Mesenchymal stem cell (in vitro differentiated cells and primary cell): ENCODE measurements around the gene NIM1K.

ENCODE experiments used
- DNase-seq: peaks from one replicate; pipeline ENCODE4 v3.0.0-alpha.2; 2013
- H2AFZ ChIP-seq: one replicate; pipeline ENCODE4 v1.6.1; 2013; ENCODE audit warnings: low read depth, mild to moderate bottlenecking, control low read depth, inconsistent platforms, low read length, moderate library complexity
- H2AK5ac ChIP-seq: 2 replicates; pipeline ENCODE4 v1.6.1; 2013; ENCODE audit warnings: low read length, moderate library complexity, mild to moderate bottlenecking, inconsistent platforms; ENCODE audit not compliant: severe bottlenecking
- H2BK120ac ChIP-seq: one replicate; pipeline ENCODE4 v1.6.1; 2013; ENCODE audit warnings: low read depth, mild to moderate bottlenecking, inconsistent platforms, low read length, moderate library complexity
- H2BK12ac ChIP-seq, 2 experiments: one replicate each; pipeline ENCODE4 v1.6.1; 2013; ENCODE audit warnings: inconsistent platforms in 2 of 2, low read length in 2 of 2, mild to moderate bottlenecking in 2 of 2, moderate library complexity in 2 of 2, control low read depth in 1 of 2
- H2BK15ac ChIP-seq: one replicate; pipeline ENCODE4 v1.6.1; 2013; ENCODE audit warnings: mild to moderate bottlenecking, low read depth, inconsistent platforms; ENCODE audit not compliant: poor library complexity, severe bottlenecking
- H2BK5ac ChIP-seq: 2 replicates; pipeline ENCODE4 v1.6.1; 2013; ENCODE audit warnings: low read depth, mild to moderate bottlenecking, low read length, control low read depth, inconsistent platforms; ENCODE audit not compliant: poor library complexity, severe bottlenecking
- H3K14ac ChIP-seq, 2 experiments: one replicate each; pipeline ENCODE4 v1.6.1; 2013; ENCODE audit warnings: inconsistent platforms in 2 of 2, low read length in 2 of 2, control low read depth in 1 of 2, mild to moderate bottlenecking in 1 of 2, moderate library complexity in 1 of 2
- H3K18ac ChIP-seq, 2 experiments: one replicate each; pipeline ENCODE4 v1.6.1; 2013; ENCODE audit warnings: inconsistent platforms in 2 of 2, low read length in 2 of 2, control low read depth in 1 of 2, low read depth in 1 of 2, mild to moderate bottlenecking in 1 of 2
- H3K23ac ChIP-seq, 2 experiments: one replicate each; pipeline ENCODE4 v1.6.1; 2013; ENCODE audit warnings: inconsistent platforms in 2 of 2, low read length in 2 of 2, mild to moderate bottlenecking in 2 of 2, moderate library complexity in 2 of 2, control low read depth in 1 of 2
- H3K27ac ChIP-seq: 2 replicates; pipeline ENCODE4 v1.5.1; 2013; ENCODE audit warnings: mild to moderate bottlenecking, moderate library complexity, low read length, control low read depth, inconsistent platforms; ENCODE audit not compliant: poor library complexity, severe bottlenecking
- H3K27me3 ChIP-seq, 2 experiments: 2 replicates each; pipeline versions ENCODE4 v1.6.1 to v1.7.0; 2013; ENCODE audit warnings: low read length in 2 of 2, mild to moderate bottlenecking in 2 of 2, moderate library complexity in 2 of 2, control low read depth in 1 of 2, inconsistent platforms in 1 of 2; ENCODE audit not compliant: control insufficient read depth in 1 of 2, insufficient read depth in 1 of 2
- H3K36me3 ChIP-seq, 2 experiments: 2 replicates each; pipeline versions ENCODE4 v1.6.1 to v1.7.0; 2013; ENCODE audit warnings: low read length in 2 of 2, control low read depth in 1 of 2, inconsistent platforms in 1 of 2, low read depth in 1 of 2, mild to moderate bottlenecking in 1 of 2; ENCODE audit not compliant: insufficient read depth in 2 of 2, control insufficient read depth in 1 of 2
- H3K4ac ChIP-seq, 2 experiments: one replicate each; pipeline ENCODE4 v1.6.1; 2013; ENCODE audit warnings: inconsistent platforms in 2 of 2, low read length in 2 of 2, mild to moderate bottlenecking in 2 of 2, moderate library complexity in 2 of 2, control low read depth in 1 of 2, low read depth in 1 of 2
- H3K4me1 ChIP-seq: 2 replicates; pipeline ENCODE4 v1.6.1; 2013; ENCODE audit warnings: low read depth, low read length, control low read depth; ENCODE audit not compliant: control insufficient read depth, insufficient read depth
- H3K4me2 ChIP-seq: 2 replicates; pipeline ENCODE4 v1.6.1; 2013; ENCODE audit warnings: low read length, mild to moderate bottlenecking, inconsistent platforms; ENCODE audit not compliant: poor library complexity, severe bottlenecking
- H3K4me3 ChIP-seq, 2 experiments: 2 replicates each; pipeline versions ENCODE4 v1.5.1 to v1.7.0; 2013; ENCODE audit warnings: low read length in 2 of 2, mild to moderate bottlenecking in 2 of 2, control low read depth in 1 of 2, low read depth in 1 of 2; ENCODE audit not compliant: insufficient read depth in 1 of 2
- H3K79me1 ChIP-seq: replicated peaks from 2 replicates; pipeline ENCODE4 v1.6.1; 2013; ENCODE audit warnings: mild to moderate bottlenecking, control low read depth, low read length, inconsistent platforms; ENCODE audit not compliant: poor library complexity, severe bottlenecking
- H3K9ac ChIP-seq: 2 replicates; pipeline ENCODE4 v1.7.0; 2013; ENCODE audit warnings: mild to moderate bottlenecking, low read length, moderate library complexity
- H3K9me3 ChIP-seq: 2 replicates; pipeline ENCODE4 v1.7.0; 2013; ENCODE audit warnings: mild to moderate bottlenecking, low read length; ENCODE audit not compliant: control insufficient read depth
- H4K8ac ChIP-seq: one replicate; pipeline ENCODE4 v1.6.1; 2013; ENCODE audit warnings: inconsistent platforms, mild to moderate bottlenecking, low read length, moderate library complexity
- H4K91ac ChIP-seq: one replicate; pipeline ENCODE4 v1.6.1; 2013; ENCODE audit warnings: mild to moderate bottlenecking, low read length, inconsistent platforms
- WGBS: methylation state at CpG from one replicate; pipeline ENCODE4 v1.1.7; 2013; ENCODE audit warnings: mixed read lengths; 5-methylcytosine and 5-hydroxymethylcytosine counted together

Gene NIM1K

GRCh38 chr5:43312699-43313034, 120.6 kb downstream of the NIM1K start:
- H2AFZ ChIP-seq, result peak overlapping the region; percentile 58
- no peak overlapping the region for H3K23ac ChIP-seq
- WGBS, result 0% methylated on average over 9 of the region's 9 CpGs

GRCh38 chr5:43313035-43313853, 121.2 kb downstream of the NIM1K start, which contains the start of gene HMGCS1:
Gene HMGCS1, minus strand, starts transcription at chr5:43313412. Its CDS starts 14,447 bp downstream, at chr5:43298965.
- Histone ChIP-seq H3K79me1 (no peaks in the 10 kb centered on the region), H3K4me2 (peak within 1 kb of the TSS; percentile 44), H2BK15ac (peak within 1 kb of the TSS; percentile 74), H3K4ac (peak within 1 kb of the TSS; percentile 9 to 94), H2AK5ac (peak within 1 kb of the TSS; percentile 5), H4K91ac (peak within 1 kb of the TSS; percentile 20), H2BK5ac (peak within 1 kb of the TSS; percentile 88), H2BK12ac (peak within 1 kb of the TSS; percentile 34 to 100), H3K4me1 (peaks cover 11% of the 10 kb centered on the region), H3K18ac (peak within 1 kb of the TSS; percentile 60 to 98), H2BK120ac (peak within 1 kb of the TSS; percentile 69), H3K14ac (peak within 1 kb of the TSS in 1 of 2 experiments; percentile 100), H3K9ac (peak within 1 kb of the TSS; percentile 90), H2AFZ (peak within 1 kb of the TSS; percentile 58), H3K36me3 (peaks cover 0 to 25% of the 10 kb centered on the region in 2 experiments), H3K27me3 (no peaks in the 10 kb centered on the region), H4K8ac (peak within 1 kb of the TSS; percentile 70), H3K27ac (peak within 1 kb of the TSS; percentile 84), H3K9me3 (no peaks in the 10 kb centered on the region), H3K4me3 (peak within 1 kb of the TSS; percentile 73 to 95), H3K23ac (peak within 1 kb of the TSS in 1 of 2 experiments; percentile 92)
- WGBS, result 1% methylated on average over 70 of the region's 70 CpGs
- peak; percentile 100 for DNase-seq

More at GRCh38 chr5:43312699-43313034, 120.6 kb downstream of the NIM1K start:
- H3K4me1 ChIP-seq, result peaks cover 11% of the 10 kb centered on the region
- no peaks in the 10 kb centered on the region for H3K27me3 ChIP-seq
- H2BK5ac ChIP-seq, result no peak overlapping the region
- peak overlapping the region; percentile 84 for H3K27ac ChIP-seq
- H3K14ac ChIP-seq, result peak overlapping the region in 1 of 2 experiments; percentile 100
- peaks cover 0 to 29% of the 10 kb centered on the region in 2 experiments for H3K36me3 ChIP-seq
- H4K8ac ChIP-seq, result no peak overlapping the region
- H3K4me3 ChIP-seq, result peak overlapping the region; percentile 73 to 95
- no peaks in the 10 kb centered on the region for H3K9me3 ChIP-seq
- H4K91ac ChIP-seq, result no peak overlapping the region
- no peaks in the 10 kb centered on the region for H3K79me1 ChIP-seq
- no peak for DNase-seq
- H3K4me2 ChIP-seq, result peak overlapping the region; percentile 44
- H3K18ac ChIP-seq, result peak overlapping the region; percentile 9 to 98
- H3K9ac ChIP-seq, result peak overlapping the region; percentile 90
- H2BK12ac ChIP-seq, result peak overlapping the region in 1 of 2 experiments; percentile 95
- peak overlapping the region in 1 of 2 experiments; percentile 94 for H3K4ac ChIP-seq
- H2BK120ac ChIP-seq, result no peak overlapping the region
- no peak overlapping the region for H2BK15ac ChIP-seq
- no peak overlapping the region for H2AK5ac ChIP-seq

DNA sequence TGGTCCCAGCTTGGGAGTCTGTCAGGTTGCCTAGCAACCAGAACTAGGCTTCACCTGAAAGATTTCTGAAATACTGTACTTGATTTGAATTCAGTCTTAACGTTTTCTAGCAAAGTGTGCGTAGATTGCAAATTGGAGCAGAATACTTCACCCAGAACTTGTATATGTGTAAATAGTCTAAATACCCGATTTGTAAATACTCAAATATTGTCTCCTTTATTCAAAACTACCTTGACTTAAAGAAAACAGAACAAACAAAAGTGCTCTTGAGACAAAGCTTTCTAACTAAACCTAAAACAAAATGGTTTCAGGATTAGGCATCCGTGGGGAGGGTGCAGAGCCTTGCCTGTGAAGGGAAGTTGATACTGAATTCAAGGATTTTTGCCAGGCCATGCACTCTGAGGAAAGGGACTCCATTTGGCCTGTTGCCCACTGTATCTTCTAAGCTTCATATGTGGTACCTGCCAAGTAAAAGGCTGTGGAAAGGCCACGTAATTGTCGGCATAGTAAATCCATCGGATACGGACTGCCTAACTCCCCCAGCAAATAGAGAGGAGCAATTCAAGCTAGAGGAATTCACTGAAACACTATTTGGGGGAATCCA, 121.9 kb downstream of the NIM1K start:
- Histone ChIP-seq H2AK5ac (peak overlapping the region; percentile 5), H3K4me2 (no peak overlapping the region), H3K4me1 (peaks cover 11% of the 10 kb centered on the region), H4K8ac (peak overlapping the region; percentile 70), H2BK12ac (peak overlapping the region; percentile 34 to 100), H3K36me3 (peaks cover 0 to 23% of the 10 kb centered on the region in 2 experiments), H3K14ac (peak overlapping the region in 1 of 2 experiments; percentile 6), H3K79me1 (no peaks in the 10 kb centered on the region), H4K91ac (peak overlapping the region; percentile 20), H3K18ac (peak overlapping the region; percentile 60 to 98), H3K9me3 (no peaks in the 10 kb centered on the region), H2BK15ac (no peak overlapping the region), H3K4me3 (peak overlapping the region in 1 of 2 experiments; percentile 74), H2AFZ (no peak overlapping the region), H2BK120ac (peak overlapping the region; percentile 69), H3K27me3 (no peaks in the 10 kb centered on the region), H3K27ac (peak overlapping the region; percentile 7), H3K23ac (no peak overlapping the region), H3K9ac (peak overlapping the region; percentile 88), H2BK5ac (peak overlapping the region; percentile 88), H3K4ac (peak overlapping the region; percentile 9 to 86)
- DNase-seq, result no peak
- 70% methylated on average over 5 of the region's 8 CpGs for WGBS

GRCh38 chr5:43314724-43315123, 122.7 kb downstream of the NIM1K start:
- Histone ChIP-seq H3K18ac (no peak overlapping the region), H4K8ac (no peak overlapping the region), H2AK5ac (no peak overlapping the region), H2BK12ac (no peak overlapping the region), H3K4me1 (peaks cover 7% of the 10 kb centered on the region), H3K14ac (no peak overlapping the region), H4K91ac (no peak overlapping the region), H2AFZ (no peak overlapping the region), H3K36me3 (peaks cover 0 to 18% of the 10 kb centered on the region in 2 experiments), H3K9me3 (no peaks in the 10 kb centered on the region), H2BK120ac (no peak overlapping the region), H3K27ac (no peak overlapping the region), H2BK5ac (no peak overlapping the region), H3K27me3 (no peaks in the 10 kb centered on the region), H3K4me3 (no peak overlapping the region), H3K4ac (no peak overlapping the region), H3K9ac (no peak overlapping the region), H3K4me2 (no peak overlapping the region), H3K23ac (no peak overlapping the region), H3K79me1 (no peaks in the 10 kb centered on the region), H2BK15ac (no peak overlapping the region)
- WGBS, result 93% methylated on average over 6 of the region's 6 CpGs
- DNase-seq, result peak; percentile 29
